HG03354 (cell line): ENCODE measurements around the gene UBR2.

Experiments
- ATAC-seq: cut with Tn5 transposase; IDR thresholded peaks from one replicate; pipeline ENCODE4 v1.9.1; 2021; ENCODE audit warnings: mild to moderate bottlenecking; ENCODE audit not compliant: unreplicated experiment, poor library complexity, severe bottlenecking

The UBR2 gene

GRCh38 chr6:42563697-42564505 lies at the start of gene UBR2:
TSS of gene UBR2 (plus strand) at chr6:42564029. CDS start at chr6:42564320, 291 bp downstream.
- ATAC-seq: peak; percentile 96

- ATAC-seq: no peak
These were observed 49.1 kb upstream of the UBR2 start for GRCh38 chr6:42514745-42515144.

GRCh38 chr6:42519779-42520178 lies 44.0 kb upstream of the UBR2 start:
- ATAC-seq: no peak

DNA sequence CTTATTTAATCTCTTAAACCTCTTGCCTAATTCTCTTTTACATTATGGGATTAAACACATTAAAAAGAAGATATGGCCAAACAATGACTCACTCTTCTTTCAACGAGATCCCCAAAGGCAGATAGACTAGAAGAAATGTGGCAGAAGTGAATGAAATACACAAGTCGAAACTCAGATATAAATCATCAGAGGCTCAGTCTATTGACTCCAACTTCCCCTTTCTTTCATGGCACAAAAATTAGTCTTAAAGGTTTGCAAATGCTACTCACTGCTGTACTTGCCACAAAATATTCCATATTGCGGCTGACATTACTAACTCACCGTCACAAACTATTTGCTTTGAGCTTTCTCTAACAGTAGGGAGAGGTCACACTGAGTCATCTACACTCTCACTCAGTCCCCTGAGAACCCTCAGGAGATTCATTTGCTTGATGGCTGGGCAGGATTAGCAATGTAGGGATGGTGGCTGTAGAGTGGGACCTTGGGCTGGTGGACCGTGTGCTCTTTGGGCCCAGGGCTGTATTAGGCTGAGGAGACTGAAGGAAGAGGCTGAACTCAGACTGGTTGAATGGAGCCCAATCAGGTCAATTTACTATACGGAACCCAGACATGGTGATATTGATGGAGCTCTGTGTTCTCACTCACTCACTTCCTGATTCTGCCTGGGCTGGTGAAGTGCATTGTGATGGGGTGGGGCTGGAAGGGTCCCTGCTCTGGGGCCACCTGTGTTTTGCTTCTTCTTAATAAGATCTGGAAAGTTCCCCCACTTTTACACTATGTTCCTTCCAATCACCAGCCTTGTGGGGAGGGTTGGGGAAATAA lies 42.8 kb upstream of the UBR2 start:
- ATAC-seq: no peak

GRCh38 chr6:42522036-42522435 lies 41.8 kb upstream of the UBR2 start:
- ATAC-seq: no peak

DNA sequence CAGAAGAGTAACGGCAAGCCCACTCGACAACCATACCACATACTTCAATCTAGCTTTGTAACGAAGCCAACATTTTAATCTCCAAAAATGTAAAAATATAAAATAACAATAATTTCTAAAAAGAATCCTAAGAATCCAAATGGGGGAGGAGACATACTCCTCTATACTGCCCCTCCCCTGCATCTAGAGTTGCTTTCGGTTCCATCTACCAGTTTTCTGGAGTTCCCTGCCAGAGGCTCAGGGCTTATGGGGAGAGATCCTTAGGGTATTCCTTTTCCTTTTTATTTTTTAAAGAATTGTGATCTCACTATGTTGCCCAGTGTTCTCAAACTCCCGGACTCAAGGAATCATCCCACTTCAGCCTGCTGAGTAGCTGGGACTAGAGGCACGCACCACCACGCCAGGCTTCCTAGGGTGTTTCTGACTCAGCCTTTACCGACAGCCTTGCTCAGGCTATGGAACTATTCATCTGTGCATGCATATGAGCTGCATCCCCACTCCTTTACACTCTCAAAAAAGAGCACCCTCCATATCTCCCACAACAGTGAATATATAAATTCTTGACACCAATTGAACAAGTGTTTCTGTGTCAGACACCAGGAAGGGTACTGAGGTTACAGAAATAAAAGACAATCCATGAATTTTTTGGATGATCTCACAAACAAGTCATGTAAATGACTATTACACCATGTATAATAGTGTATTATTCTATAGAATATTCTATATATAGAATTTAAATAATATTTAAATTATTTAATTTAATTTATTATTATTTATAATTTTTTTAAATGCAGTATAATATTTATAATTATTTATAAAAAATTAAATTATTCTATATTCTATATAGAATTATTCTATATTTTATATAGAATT lies 40.7 kb upstream of the UBR2 start:
- ATAC-seq: no peak

GRCh38 chr6:42525206-42525605 lies 38.6 kb upstream of the UBR2 start:
- ATAC-seq: no peak

- ATAC-seq: no peak
These were observed 37.2 kb upstream of the UBR2 start for GRCh38 chr6:42526616-42527015.

DNA sequence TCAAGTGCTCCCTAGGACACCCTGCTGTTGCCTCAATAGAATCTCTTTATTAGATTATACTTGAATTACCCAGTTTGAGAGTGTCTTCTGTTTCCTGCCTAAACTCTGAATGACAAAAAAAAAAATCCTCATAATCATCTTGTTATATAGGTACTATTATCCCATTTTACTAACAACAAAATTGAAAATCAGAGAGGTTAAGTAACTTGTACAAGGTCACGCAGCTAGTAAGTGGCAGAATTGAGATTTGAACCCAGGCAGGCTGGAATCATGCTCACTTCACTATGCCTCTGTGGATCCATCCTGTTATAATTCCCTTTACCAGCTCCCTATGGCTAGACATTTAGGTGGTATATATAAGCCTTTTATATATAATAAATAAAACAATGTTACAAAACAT lies 36.6 kb upstream of the UBR2 start:
- no peak for ATAC-seq

DNA sequence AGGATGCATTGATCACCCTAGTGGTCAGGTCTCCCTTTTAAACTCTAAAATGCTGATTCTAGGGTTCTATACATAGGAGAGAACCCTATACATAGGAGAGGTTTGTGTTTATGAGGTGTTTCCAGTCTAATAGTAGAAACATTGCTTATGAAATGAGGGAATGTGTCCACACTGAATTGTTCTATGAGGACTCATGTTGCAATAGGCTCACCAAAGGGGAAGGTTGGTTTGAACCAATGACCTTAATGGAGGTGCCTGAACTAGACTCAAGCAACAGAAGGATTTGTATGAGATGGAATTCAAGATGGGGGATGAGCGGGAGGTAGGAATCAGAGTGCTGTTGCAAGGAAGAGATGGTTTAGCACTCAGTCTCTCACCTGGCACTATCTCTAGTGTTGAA lies 33.5 kb upstream of the UBR2 start:
- ATAC-seq: no peak

DNA sequence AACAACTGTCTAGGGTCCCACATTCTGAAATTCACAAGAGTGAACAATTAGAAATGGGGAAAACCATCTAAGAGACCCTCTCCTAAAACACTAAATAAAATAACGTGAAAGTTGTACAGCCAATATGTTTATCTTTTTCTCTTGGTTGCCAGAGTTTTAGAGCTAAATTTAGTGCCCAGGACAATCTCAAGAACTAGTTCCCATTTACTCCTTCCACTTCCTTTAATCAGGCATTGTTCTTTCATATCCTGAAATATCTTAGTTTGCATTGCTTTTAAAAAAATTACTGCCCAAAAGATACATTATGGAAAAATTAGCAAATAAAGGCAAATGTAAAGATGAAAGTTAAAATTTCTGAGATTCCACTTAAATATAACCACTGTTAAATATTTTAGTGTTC lies 33.1 kb upstream of the UBR2 start:
- no peak for ATAC-seq

GRCh38 chr6:42532038-42532669 lies 31.7 kb upstream of the UBR2 start:
- ATAC-seq: no peak

DNA sequence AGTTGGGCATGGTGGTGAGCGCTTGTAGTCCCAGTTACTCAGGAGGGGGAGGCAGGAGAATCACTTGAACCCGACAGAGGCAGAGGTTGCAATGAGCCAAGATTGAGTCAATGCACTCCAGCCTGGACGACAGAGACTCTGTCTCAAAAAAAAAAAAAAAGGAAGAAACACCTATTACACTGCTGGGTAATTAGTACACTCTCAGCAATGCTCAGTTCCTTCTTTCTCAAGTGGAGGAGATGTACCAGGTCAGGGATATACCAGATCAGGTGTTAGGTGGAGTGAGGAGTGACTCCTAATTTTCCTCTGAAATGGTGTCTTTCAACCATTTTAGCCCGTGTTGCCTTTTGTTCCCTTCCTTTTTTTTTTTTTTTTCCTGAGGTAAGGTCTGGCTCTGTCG lies 30.0 kb upstream of the UBR2 start:
- ATAC-seq: no peak

- ATAC-seq: no peak
These were observed 26.3 kb upstream of the UBR2 start for GRCh38 chr6:42537536-42537935.

DNA sequence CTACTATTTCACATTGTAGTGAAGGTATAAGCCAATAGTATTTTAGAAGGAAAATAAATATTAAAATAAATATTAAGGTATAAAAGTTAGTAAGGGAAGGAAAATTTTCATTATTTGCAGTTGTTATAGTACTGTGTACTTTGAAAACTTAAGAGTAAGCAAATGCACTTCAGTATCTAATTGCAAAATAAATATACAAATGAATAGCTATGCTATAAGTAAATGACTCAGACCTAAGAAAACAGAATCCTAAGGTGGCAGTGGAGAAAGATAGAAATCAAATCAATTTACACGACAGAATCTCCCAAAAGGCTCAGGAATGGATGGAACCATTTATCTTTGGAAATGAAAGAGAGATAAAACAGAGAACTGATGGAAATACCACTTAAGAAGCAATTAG lies 24.7 kb upstream of the UBR2 start:
- ATAC-seq: no peak

DNA sequence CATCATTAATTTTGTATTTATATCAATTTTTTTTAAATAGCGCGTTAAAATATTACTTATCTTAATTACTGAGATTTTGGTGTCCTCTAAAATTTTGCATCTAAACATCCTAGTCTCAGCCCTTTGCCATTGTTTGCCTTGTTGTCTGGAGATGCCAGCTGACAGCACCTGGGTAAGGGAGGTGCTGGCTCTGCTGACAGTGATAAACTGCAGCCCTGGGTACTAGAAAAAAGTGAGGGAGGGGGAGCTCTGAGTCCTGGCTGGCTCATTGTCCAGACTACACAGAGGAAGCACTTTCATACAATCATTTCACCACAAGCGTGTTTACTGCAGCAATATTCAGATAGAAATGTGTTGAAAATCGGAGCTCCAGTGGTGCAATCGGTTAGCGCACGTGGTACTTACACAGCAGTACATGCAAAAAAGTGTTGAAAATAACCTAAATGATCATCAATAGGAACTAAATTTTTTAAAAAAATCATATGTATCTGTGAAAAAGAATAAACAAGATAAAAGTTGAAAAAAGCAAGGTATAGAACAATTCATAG lies 18.5 kb upstream of the UBR2 start:
- no peak for ATAC-seq

GRCh38 chr6:42547407-42548329 lies 16.2 kb upstream of the UBR2 start:
- ATAC-seq: peak; percentile 86

GRCh38 chr6:42550277-42550676 lies 13.6 kb upstream of the UBR2 start:
- no peak for ATAC-seq
